GM19328 (cell line): Measurements from ENCODE around the gene EEIG1.
A peak's percentile ranks its signal among the peaks of the same experiment; 100 is the strongest.

Source experiments
- ATAC-seq: cut with Tn5 transposase; IDR thresholded peaks from one replicate; pipeline ENCODE4 v1.9.1; 2021; ENCODE audit warnings: mild to moderate bottlenecking, moderate library complexity; ENCODE audit not compliant: unreplicated experiment

The EEIG1 gene

GRCh38 chr9:127975376-127976315 lies 5.1 kb downstream of the EEIG1 start:
- ATAC-seq: no peak

GRCh38 chr9:127974769-127975261 lies 6.0 kb downstream of the EEIG1 start:
- ATAC-seq: no peak

DNA sequence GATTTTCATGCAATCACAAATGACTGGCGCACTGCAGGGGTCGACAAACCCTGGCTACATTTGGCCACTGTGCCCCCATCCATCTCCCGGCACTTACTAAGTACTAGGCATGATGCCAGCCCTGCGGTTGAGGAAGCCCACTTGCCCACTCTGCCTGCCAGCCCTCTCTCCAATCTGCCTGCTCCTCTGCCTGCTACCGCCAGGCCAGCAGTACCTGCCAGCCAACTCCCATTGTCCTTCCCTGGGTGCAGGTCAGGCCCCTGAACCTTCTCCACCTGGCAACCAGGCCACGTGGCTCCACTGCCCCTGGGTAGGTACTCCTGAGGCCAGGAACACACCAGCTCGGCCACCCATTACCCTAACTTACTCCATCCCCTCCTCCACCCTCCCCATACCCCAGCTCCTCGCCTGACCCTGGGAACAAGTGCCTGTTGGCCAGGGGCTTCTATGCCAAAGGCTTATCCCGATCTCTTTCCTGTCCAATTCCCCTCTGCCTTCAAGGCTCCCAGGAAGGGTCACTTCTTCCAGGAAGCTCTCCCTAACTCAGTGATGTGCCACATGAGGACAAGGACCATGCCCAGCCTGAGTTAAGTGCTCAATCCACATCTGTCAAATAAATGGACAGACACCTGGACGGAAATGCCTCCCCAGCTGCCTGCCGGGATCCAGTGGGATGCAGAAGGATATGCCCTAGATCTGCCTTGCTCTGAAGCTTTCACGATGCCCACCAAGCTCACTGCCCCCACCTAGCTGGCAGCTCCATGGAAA lies 6.6 kb downstream of the EEIG1 start:
- no peak for ATAC-seq

DNA sequence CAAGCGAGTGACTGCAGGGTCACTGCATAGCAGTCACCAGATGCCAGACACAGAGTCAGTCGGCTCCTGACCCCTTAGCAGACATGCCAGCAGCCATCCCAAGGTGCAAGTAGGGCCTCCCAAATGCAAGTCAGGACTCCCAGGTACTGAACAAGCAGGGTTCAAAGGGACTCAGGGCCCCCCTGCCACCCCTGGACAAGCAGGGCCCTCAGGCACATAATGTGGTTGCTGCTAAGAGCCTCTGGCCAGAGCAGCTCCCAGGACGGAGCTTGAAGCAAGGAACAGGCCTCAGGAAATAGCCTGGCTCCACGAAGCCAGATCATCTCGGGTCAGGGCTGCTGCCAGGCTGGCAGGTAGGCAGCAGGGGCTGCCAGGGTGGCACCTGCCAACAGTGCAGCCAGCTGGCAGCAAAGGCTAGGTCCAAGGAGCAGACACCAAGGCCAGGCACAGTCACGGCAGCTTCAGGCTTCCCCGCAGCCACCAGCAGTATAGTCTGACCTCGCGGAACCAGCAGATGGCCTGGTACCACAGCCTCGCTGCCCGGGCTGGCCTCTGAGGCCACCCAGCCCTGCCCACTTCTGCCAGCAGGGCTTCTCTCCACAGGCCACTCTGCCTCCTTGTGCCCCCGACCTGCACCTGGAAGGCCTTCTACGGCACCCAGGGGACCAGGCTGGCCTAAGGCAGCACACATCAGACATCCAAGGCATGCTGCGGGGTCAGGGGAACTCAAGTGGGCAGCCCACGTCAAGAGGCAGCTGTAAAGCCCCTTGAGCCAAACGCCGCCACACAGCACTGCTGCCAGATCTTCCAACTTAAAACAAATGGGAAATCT lies 7.4 kb downstream of the EEIG1 start:
- ATAC-seq: no peak

DNA sequence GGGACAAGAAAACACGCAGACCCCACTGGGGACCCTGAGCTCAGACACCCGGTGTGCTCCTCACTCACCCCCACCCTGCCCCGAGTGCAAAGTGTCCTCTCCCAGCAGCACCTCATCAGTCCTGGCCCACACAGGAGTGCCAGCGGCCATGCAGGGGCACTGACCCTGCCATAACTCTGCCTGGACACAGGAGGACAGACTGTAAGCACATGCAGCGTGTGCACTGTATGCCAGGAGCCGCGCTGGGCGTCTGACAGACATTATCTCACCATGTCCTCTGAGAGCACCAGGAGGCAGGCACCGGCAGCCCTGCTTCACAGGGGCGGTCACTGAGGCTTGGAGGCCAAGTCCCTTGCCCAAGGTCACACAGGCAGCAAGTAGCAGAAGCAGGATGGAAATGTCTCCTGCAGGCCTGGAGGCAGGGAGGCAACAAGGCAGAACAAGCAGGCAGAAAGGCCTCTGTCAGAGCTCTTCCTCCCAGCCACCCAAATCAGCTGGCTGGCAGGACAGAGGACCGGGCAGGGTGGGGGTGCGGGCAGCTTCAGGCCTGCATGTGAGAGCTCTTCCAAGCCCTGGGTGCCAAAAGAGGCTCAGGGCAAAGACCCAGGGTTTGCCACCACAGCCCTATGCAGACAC lies 8.4 kb downstream of the EEIG1 start:
- ATAC-seq: no peak

DNA sequence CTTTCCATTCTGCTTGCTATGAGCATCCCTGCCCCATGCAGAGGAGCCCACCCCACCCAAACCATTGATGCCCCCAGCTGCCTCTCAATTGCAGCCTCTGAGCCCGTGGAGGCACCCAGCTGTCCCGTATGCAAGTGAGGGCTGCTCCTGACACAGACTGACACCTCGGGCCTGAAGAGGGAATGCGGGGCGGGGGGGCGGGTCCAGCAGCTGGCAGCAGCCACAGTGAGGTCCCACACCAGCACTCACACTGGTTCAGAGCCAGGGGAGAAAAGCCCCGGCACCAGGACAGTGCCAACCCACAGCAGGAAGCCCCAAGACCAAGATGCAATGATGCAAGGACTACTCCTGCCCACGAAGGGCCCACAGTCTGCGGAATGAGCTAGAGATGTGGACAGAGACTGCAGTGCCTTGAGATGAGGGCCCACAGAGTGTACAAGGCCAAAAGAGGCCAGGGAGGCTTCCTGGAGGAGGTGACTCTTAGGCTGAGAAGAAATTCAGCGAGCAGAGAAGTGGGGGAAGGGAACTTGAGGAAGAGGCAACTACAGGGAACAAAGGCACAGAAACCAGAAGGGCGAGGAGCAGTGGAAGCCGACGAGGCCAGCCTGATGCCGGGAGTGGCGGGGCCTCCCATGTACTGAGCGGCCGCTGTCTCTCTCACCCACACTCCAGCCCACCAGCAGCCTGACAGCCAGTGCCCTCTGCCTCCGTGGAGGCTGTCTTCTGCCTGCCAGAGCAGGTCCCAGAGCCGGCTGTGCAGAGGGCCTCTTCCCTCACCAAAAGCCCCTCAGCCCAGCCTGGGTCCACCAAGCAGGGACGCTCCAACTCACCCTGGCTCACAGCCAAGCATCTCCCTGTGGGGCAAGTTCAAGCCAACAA lies 9.2 kb downstream of the EEIG1 start:
- ATAC-seq: no peak

DNA sequence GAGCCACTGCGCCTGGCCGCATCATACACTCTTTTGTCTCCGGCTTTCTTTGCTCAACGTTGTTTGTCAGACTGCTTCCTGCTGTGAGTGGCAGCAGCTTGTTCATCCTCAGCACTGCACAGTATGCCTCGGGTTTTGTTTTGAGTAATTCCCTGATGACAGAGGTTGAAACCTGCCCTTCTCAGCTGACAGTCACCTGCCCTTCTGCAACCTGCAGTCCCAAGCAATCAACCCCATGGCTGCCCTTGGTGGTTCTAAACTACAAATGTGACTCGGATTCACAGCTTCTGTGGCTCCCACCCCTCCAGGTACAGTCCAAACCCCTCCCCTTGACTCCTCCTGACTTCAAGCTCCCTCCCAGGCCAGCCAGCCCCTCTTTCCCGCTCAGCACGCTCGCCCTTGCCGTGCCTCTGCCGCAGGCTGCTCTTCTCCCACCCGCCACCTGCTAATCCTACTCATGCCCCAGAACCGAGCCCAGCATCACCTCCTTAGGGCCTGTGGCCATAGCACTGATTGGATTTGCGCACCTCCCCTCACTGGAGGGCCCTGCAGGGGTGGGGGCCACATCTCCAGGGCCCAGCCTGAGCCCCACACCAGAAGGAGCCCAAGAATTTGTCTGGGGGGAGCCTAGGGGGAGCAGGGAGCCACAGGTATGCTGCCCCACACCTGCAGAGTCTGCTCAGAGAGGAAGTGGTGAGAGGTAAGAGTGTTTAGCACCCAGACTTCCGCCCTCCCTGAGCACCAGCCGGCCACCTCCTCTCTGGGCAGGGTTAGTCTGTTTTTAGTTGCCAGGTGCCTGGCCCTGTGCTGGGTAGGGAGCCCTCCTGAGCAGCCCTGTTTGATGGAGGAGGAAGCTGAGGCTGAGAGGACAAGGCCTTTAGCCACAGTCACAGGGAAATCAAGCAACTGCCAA lies 10.1 kb downstream of the EEIG1 start:
- ATAC-seq: peak; percentile 68

DNA sequence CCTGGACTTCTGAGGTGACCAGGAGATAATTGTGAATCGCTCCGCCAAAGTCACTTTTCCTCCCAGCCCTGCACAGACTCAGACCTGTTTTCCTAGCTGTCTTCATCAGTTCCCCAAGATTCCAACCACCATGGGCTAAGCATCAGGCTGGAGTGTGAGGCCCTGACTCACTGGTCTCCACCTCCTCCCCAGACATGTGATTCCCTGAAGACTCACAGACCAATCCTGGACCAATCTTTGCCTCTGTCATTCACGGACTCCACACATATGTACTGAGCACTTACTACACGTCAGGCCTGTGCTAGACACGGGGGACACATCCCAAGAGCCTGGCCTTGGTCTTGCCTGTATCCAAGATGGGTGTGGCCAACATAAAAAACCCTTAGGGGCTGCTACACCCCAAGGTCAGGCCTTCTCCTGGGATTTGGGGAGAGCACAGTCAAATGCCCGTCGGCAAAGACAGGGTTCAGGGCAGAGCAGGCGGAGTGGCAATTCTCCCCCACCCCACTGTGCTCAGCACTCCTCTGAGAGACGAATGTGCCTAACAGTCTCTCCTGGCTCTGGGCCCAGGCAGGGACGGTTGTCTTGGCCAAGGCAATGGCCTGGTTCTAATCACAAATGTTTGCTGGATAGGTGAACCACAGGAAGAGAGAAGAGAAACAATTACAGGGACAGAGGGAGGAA lies 11.9 kb downstream of the EEIG1 start:
- no peak for ATAC-seq

- no peak for ATAC-seq
Observed at GRCh38 chr9:127968042-127968441, 12.7 kb downstream of the EEIG1 start.

DNA sequence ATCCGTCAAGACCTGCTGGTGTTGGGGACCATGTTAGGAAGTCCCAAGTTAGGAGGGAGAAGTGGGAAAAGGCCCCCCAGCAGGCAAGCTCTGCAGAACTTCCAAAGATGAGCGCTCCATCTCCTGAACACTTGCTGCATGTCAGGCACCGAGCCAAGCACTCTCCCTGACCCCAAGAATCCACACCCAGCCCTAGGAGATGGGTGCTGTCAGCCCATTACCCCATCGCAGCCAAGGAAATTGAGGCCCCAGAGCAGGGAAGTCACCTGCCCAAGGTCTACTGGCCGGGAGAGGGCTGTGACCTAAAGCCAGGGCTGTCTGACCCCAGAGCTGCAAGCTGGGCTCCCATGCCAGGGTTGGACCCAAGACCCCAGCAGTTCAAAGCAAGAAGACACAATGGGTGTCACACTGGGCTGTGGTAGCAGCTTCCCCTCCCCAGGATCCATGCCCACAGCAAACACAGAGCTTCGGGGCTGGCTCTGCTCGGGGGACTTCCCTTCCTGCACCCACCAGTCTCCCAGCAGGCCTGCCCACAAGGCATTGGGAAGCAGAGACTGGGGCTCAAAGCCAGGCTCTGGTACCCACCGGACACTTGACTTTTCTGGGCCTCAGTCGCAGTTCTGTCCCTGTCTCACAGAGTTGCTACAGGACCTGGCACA lies 13.5 kb downstream of the EEIG1 start:
- no peak for ATAC-seq

DNA sequence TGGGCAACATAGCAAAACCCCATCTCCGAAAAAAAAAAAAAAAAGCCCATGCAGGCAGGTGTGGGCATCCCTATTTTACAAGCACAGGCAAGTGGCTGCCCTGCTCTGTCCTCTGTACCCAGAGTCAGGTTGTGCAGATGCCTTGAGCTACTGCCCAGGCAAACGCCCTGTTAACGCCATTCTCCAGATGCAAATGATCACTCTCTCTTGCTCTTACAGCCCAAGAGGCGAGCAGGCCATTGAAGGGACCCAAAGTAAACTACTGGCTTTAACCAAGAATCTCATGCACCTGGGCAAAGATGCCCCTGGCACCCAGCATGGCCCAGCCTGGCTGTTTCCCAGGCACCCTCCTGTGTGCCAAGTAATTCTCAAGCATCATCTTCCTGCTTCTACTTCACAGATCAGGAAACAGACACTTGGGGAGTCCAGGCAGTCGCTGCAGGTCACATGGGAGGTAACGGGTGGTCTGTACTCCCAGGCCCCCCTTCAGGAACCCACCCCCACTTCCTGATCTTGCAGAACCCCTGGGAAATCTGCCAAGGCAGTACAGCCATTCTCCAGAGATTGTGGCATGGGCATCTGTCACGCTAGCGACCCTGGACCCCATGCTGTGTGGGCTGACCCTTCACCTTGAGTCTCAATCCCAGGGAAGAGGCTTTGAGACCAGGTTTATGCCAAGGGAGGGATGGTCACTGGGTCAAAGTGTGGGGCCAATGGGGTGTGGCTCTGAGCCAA lies 14.2 kb downstream of the EEIG1 start:
- no peak for ATAC-seq

GRCh38 chr9:127965953-127966352 lies 14.8 kb downstream of the EEIG1 start:
- no peak for ATAC-seq

DNA sequence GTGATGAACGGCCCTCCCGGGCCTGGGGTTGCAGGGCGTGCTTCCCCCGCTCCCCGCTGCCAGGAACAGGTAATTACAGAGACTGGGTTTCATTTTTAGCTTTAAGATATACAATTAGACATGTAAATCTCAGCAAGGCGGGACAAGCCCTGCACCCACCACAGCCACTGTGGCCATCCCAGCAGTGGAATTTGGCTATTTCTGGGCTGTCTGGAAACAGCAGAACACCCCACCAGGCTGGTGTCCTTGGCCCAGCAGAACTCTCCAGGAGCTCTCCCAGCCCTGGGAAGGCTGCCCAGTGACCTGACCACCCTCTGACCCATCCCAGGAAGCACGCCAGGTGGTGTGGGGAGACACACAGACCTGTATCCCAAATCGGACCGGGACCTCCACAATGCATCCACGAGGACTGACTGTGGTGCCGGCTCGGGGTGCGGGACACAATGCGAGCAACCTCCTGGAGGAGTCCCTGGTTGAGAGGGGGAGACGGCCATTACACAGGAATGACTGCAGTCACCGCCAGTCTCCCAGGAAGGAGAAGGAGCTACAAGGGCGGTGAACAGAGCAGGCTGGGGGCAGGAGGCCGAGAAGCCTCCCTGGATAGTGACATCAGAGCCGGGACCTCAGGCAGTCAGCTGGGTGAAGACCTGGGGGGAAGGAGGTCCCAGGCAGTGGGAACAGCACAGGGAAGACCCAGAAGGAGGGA lies 17.3 kb downstream of the EEIG1 start:
- no peak for ATAC-seq

DNA sequence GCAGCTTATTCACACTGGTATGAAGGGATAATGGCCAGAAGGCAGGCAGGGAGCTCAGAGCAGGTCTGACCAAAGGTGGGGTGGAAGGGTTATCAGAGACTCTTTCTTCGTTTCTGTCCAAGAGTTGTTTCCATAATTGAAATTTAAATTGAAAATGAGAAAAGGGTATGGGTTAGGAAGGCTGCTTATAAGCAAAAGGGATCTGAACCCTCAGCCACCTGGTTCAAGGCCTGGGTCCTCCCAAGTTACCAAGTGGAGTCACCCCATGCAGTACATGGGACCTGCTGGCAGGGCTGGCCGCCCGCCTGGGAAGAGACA lies 17.8 kb downstream of the EEIG1 start:
- ATAC-seq: no peak

DNA sequence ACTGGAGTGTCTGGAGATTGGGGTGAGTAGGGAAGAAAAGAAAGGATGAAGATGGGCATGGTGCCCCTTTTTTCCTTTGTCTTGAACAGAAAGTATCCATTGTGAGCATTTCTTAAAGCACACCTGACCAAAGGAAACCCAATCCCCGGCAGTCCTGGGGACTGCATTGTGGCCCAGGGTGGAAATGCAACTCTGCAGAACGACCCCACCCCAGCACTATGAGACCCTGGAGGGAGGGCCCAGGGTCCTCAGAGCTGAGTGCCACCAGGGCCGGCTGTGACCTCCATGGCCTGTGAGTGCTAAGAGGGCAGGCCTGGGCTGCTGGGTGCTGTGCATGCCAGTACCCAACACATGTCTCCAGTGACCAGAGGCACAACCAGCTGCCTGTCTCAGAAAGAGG lies 18.5 kb downstream of the EEIG1 start:
- ATAC-seq: no peak

DNA sequence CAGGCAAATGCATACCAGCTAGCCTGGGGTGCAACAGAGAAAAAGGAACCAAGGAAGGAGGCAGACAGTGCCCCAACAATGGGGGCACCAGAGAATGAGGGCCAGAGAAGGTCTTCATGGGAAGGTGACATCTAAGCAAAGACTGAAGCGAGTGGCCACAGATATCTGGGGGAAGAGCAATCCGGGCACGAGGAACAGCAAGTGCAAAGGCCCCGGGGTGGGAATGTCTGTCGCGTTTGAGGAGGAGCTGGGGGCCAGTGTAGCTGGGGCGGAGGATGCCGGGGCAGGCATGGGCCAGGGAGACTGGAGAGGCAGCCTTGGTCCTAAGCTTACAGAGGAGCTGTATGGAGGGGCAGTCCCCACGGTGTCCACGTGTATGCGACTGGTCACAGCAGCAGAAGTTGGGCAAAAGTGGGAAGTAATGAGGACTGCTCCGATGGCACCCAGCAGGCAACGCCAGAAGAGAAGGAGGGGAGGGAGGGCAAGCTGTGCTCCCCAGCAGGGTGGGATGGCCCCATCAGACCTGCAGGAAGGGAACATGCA lies 19.1 kb downstream of the EEIG1 start:
- ATAC-seq: no peak
